Skeletal muscle tissue (tissue), 4 donors: ENCODE data around the gene CLPX. TPM values are rescaled to one million over a fixed set of nuclear protein-coding genes. Genes with fewer than 3 reads are reported as not detected.
A peak's percentile ranks its signal among the peaks of the same experiment; 100 is the strongest.
"Not testable (repeated sequence)": the region's sequence is repeated elsewhere in the genome, so short reads cannot be mapped to it uniquely, and the experiment has no call there.

Experiments used
- H3K27ac ChIP-seq: one replicate; pipeline ENCODE4 v1.7.0; 2013; ENCODE audit warnings: mild to moderate bottlenecking, low read depth, low read length, inconsistent platforms
- H3K27me3 ChIP-seq, 3 donors: one replicate each; pipeline ENCODE4 v1.7.0; 2013; ENCODE audit warnings: low read length in 3 of 3; ENCODE audit not compliant: control insufficient read depth in 3 of 3, insufficient read depth in 3 of 3
- H3K36me3 ChIP-seq, 3 donors: one replicate each; pipeline ENCODE4 v1.7.0; 2013; ENCODE audit warnings: low read length in 3 of 3; ENCODE audit not compliant: control insufficient read depth in 3 of 3, insufficient read depth in 3 of 3
- H3K4me1 ChIP-seq, 3 donors: one replicate each; pipeline ENCODE4 v1.7.0; 2013; ENCODE audit warnings: low read length in 3 of 3, mild to moderate bottlenecking in 3 of 3; ENCODE audit not compliant: control insufficient read depth in 3 of 3, insufficient read depth in 3 of 3
- H3K4me3 ChIP-seq, 3 donors: one replicate each; pipeline ENCODE4 v1.7.0; 2013; ENCODE audit warnings: low read length in 3 of 3
- H3K9ac ChIP-seq, 3 donors: one replicate each; pipeline ENCODE4 v1.7.0; 2013; ENCODE audit warnings: low read length in 3 of 3, mild to moderate bottlenecking in 3 of 3, moderate library complexity in 2 of 3, low read depth in 1 of 3
- H3K9me3 ChIP-seq, 3 donors: one replicate each; pipeline ENCODE4 v1.7.0; 2013; ENCODE audit warnings: low read length in 3 of 3; ENCODE audit not compliant: control insufficient read depth in 3 of 3
- total RNA-seq: library from RNA; depleted of rRNA; stranded (reverse); fragments of >200 nt; gene quantifications from one replicate; pipeline ENCODE4 v1.2.3, GENCODE V29; 2014
- donor health status: Osteomylitis.

The CLPX gene
- total RNA-seq, 1 donor from 2014 or later = 42.3 TPM

GRCh38 chr15:65194826-65195547 lies 9.8 kb upstream of the CLPX start:
- no peaks in the 10 kb centered on the region for H3K27me3 ChIP-seq
- H3K9ac ChIP-seq = no peak overlapping the region
- H3K27ac ChIP-seq = peak overlapping the region; percentile 47
- no peak overlapping the region for H3K4me3 ChIP-seq
- H3K9me3 ChIP-seq = no peaks in the 10 kb centered on the region
- peaks cover 0 to 4% (median 2%) of the 10 kb centered on the region in 3 donors for H3K36me3 ChIP-seq
- H3K4me1 ChIP-seq = peaks cover 0 to 6% (median 5%) of the 10 kb centered on the region in 3 donors

GRCh38 chr15:65192016-65192415 lies 6.9 kb upstream of the CLPX start:
- H3K27ac ChIP-seq = no peak overlapping the region
- H3K9me3 ChIP-seq = no peaks in the 10 kb centered on the region
- no peak overlapping the region for H3K9ac ChIP-seq
- peaks cover 0 to 6% (median 5%) of the 10 kb centered on the region in 3 donors for H3K4me1 ChIP-seq
- no peaks in the 10 kb centered on the region for H3K36me3 ChIP-seq
- H3K27me3 ChIP-seq = no peaks in the 10 kb centered on the region
- H3K4me3 ChIP-seq = no peak overlapping the region

DNA sequence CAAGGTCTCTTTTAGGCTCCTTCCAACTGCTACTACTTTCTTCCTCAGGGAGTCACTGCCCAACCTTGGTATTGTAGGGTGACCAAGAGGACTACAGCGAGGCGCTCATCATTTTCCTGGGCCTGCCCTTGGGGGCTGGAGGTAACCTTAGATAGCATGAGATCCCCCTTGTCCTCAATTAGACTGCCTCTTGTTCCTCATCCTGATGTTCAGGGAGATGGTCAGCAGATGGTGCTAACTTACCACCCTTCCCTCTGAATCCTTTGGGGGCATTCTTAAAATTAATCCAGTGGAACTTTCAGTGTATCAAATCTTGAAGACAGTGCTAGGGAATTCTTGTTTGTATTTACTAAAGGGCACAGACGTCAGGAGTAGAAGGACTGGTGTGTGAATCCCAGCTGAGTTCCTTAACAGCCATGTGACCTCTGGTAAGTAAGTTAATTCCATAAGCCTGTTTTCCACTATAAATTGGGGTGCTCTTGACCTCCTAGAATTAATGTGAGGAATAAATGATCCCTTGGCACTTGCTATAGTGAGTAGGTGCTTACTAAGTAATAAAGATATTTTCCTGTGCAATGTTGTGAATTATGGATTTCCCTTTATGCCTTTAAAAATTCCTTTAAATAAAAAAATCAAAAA lies 4.1 kb upstream of the CLPX start:
- no peaks in the 10 kb centered on the region for H3K36me3 ChIP-seq
- no peak overlapping the region for H3K9ac ChIP-seq
- H3K9me3 ChIP-seq = no peaks in the 10 kb centered on the region
- no peaks in the 10 kb centered on the region for H3K27me3 ChIP-seq
- no peak overlapping the region for H3K4me3 ChIP-seq
- H3K4me1 ChIP-seq = peaks cover 0 to 3% (median 3%) of the 10 kb centered on the region in 3 donors
- no peak overlapping the region for H3K27ac ChIP-seq

GRCh38 chr15:65188472-65188871 lies 3.3 kb upstream of the CLPX start:
- H3K4me3 ChIP-seq, H3K4me1 ChIP-seq, H3K9me3 ChIP-seq, H3K9ac ChIP-seq, H3K27me3 ChIP-seq, H3K36me3 ChIP-seq, H3K27ac ChIP-seq: not testable (repeated sequence)

DNA sequence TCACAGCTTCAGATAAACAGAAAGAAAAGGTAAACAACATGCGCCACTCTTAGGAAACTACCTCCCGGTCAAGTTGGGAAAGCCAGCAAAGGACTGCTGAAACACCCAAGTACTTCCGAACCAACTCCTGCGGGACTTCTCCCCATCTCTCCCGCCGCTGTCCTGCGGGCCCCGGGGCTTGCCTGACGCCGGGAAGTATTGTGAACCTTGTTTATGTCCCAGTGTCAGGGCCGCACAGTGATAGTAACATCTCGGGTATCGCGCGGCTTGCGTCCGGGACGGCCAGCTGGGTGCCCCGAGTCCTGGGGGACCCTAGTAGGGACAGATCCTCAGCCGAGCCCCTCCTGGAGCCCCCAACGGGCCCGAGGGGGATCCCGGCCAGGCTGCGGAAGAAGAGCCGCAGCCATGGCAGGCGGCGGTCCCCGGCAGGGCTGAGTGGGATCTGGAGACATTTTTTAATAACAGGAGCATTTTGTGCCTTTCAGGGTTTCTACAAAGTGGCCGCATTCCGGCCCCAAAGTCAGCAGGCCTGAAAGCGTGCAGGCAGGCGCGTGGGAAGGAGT lies 756 bp downstream of the CLPX start:
- Histone ChIP-seq H3K4me1 (peaks cover 7 to 9% (median 8%) of the 10 kb centered on the region in 3 donors), H3K27me3 (no peaks in the 10 kb centered on the region), H3K36me3 (peaks cover 0 to 5% (median 0%) of the 10 kb centered on the region in 3 donors), H3K9ac (peak overlapping the region; percentile 96 to 99 (median 98)), H3K9me3 (no peaks in the 10 kb centered on the region), H3K4me3 (peak overlapping the region; percentile 85 to 94 (median 92)), H3K27ac (peak overlapping the region; percentile 96)

- Histone ChIP-seq H3K36me3 (peaks cover 0 to 8% (median 2%) of the 10 kb centered on the region in 3 donors), H3K9ac (peak overlapping the region; percentile 96 to 99 (median 98)), H3K4me3 (peak overlapping the region; percentile 85 to 94 (median 92)), H3K9me3 (no peaks in the 10 kb centered on the region), H3K27me3 (no peaks in the 10 kb centered on the region), H3K4me1 (peaks cover 7 to 9% (median 8%) of the 10 kb centered on the region in 3 donors), H3K27ac (peak overlapping the region; percentile 96)
Measured at GRCh38 chr15:65183865-65184159, 1.3 kb downstream of the CLPX start.

DNA sequence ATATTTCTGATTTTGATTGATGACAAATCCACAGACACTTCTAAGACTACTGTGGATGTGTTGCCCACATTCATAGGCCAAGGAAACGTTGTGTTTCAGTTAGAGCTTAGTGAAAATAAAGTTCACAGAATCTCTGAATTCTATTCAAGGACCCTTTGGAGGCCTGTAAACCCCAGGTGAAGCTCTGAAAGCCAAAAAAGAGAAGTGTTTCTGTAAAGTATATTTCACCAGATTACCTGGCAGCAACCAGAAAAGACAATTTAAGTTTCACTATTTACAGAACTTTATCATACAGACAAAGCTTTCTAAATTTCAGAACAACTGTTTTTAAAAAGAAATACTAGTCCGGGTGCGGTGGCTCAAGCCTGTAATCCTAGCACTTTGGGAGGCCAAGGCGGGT lies 2.6 kb downstream of the CLPX start:
- no peaks in the 10 kb centered on the region for H3K9me3 ChIP-seq
- no peaks in the 10 kb centered on the region for H3K27me3 ChIP-seq
- H3K4me3 ChIP-seq = no peak overlapping the region
- H3K36me3 ChIP-seq = peaks cover 5 to 20% (median 14%) of the 10 kb centered on the region in 3 donors
- H3K9ac ChIP-seq = peak overlapping the region in 1 of 3 donors; percentile 33
- no peak overlapping the region for H3K27ac ChIP-seq
- peaks cover 7 to 9% (median 8%) of the 10 kb centered on the region in 3 donors for H3K4me1 ChIP-seq

GRCh38 chr15:65181582-65182353 lies 3.4 kb downstream of the CLPX start:
- H3K4me3 ChIP-seq, H3K27ac ChIP-seq, H3K27me3 ChIP-seq, H3K4me1 ChIP-seq, H3K9ac ChIP-seq, H3K9me3 ChIP-seq: not testable (repeated sequence)
- H3K36me3 ChIP-seq = peaks cover 9 to 28% (median 21%) of the 10 kb centered on the region in 3 donors

- H3K9me3 ChIP-seq = no peaks in the 10 kb centered on the region
- peaks cover 12 to 36% (median 34%) of the 10 kb centered on the region in 3 donors for H3K36me3 ChIP-seq
Measured at GRCh38 chr15:65180167-65180566, 5.0 kb downstream of the CLPX start.

More at GRCh38 chr15:65180167-65180566, 5.0 kb downstream of the CLPX start:
- H3K4me1 ChIP-seq = peaks cover 5 to 9% (median 7%) of the 10 kb centered on the region in 3 donors
- H3K27me3 ChIP-seq = no peaks in the 10 kb centered on the region
- no peak overlapping the region for H3K27ac ChIP-seq
- H3K4me3 ChIP-seq = no peak overlapping the region
- H3K9ac ChIP-seq = no peak overlapping the region
